ENCODE data around the gene RER1. TPM values are rescaled to one million over a fixed set of nuclear protein-coding genes. Genes with fewer than 3 reads are reported as not detected.

Gene RER1
- total RNA-seq, 1 donor, result 18.8 TPM

DNA sequence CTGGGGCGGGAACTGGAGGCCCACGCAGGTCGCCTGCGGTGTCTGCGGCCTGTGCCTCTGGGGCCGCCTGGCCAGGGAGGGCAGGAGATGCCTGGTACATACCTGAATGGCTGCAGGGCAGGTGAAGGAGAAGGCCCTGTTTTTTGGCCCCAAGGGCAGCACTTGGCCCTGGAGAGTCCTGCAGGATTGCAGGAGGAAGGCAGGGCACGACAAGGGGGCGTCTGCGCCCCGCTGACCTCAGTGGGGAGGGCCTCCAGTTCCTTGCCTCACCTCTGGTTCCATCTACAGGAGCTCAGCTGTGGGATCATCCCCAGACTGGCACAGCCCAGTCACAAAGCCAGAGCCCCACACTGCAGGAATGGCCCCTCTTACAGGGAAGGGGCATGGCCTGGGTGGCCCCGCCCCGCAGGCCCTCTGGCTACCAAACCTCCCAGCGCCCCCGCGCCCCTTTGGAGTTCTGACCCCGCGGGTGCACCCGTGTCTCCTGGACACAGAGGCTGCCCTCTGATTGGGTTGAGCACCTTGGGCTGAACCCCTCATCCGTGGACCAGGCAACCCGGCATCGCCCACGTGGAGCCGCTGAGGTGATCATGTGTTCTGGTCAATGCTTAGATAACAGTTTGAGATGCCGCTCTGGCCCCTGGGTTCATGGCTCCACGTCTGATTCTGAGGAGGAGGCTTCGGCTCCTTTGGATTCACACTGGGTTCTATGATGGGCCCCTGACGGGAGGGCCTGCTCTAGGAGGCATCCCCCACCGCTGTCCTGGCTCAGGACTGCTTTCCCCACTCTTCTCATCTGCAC is 22.1 kb downstream of the RER1 start:
- H3K4me3 ChIP-seq (ENCODE audit: low read length), result no peak overlapping the region
- H3K9me3 ChIP-seq (ENCODE audit: low read depth, low read length), result no peaks in the 10 kb centered on the region
- H3K4me1 ChIP-seq (ENCODE audit: insufficient read depth, low read length), result peaks cover 51% of the 10 kb centered on the region
- no peaks in the 10 kb centered on the region for H3K27me3 ChIP-seq (ENCODE audit: insufficient read depth, low read length)

DNA sequence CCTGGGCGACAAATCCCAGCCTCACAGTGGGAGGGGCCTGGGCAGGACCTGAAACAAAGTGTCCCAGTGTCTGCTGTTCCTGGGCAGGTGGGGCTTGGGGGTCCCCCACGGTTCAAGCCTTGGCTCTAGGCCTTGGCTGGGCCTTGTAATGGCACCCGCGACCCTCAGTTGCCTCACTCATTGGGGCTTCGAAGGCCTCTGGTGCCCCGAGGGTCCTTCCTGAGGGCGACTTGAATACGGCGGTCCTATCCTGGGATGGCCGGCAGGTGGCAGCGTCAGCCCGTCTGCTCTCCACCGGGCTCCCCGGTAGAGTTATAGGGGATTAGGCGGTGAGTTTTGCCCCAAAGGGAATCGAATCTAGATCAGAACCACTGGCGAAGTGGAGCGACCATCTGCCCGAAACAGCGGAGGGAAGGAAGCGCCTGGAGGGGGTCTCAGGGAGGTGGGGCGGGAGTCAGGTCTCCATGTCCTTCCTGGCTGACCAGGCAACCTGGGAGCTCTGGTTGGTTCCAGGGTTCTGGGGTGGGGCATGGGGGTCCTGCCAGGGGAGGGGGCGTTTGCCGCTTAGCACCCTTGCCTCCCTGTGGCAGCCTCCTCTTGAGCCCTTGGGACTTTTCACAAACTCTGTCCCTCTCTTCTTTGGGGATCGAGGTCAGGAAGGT is 22.8 kb downstream of the RER1 start:
- H3K9me3 ChIP-seq (ENCODE audit: low read depth, low read length), result no peaks in the 10 kb centered on the region

DNA sequence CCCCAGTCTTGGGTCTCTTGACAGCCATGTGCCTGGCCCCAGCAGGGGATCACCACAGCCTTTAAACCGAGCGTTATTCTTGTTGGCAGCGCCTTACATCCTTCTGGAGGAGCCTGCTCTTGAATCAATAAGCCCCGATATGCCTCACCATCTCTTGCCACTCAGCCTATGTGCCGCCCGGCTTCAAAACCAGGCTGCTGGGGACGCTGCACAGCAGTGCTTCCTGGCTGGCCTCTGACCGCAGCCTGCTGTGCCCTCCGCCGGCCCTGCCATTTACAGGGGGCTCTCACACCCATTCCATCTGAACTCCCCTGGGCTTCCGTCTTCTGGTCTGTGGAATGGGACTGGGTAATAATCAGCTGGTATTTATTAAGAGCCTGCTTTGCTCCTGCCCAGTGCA is 23.7 kb downstream of the RER1 start:
- H3K4me3 ChIP-seq (ENCODE audit: low read length), result no peak overlapping the region
- H3K4me1 ChIP-seq (ENCODE audit: insufficient read depth, low read length), result peaks cover 51% of the 10 kb centered on the region
- no peaks in the 10 kb centered on the region for H3K27me3 ChIP-seq (ENCODE audit: insufficient read depth, low read length)
- H3K9me3 ChIP-seq (ENCODE audit: low read depth, low read length), result no peaks in the 10 kb centered on the region

More for the DNA sequence above, 22.8 kb downstream of the RER1 start:
- Histone ChIP-seq H3K4me1 (ENCODE audit: insufficient read depth, low read length) (peaks cover 51% of the 10 kb centered on the region), H3K4me3 (ENCODE audit: low read length) (no peak overlapping the region), H3K27me3 (ENCODE audit: insufficient read depth, low read length) (no peaks in the 10 kb centered on the region)

DNA sequence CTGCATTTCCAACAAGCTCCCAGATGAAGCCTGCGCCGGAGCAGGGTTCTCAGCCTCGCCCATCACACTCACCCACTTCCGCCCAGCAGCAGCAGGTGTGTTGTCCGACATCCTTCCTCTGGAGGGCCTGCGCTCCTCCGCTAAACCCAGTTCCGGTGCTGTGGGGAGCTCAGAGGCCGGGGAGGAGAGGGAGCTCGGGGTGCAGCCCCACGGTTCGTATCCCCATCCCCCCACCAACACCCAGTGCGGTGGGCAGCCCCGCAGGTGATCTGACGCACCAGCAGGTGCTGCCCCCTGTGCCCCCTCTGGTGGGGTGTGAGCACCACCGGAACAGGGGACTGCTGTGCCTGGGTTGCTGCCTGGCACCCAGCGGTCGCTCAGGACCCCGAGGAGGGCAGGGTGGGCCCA is 24.2 kb downstream of the RER1 start:
- peak overlapping the region; percentile 26 for H3K4me3 ChIP-seq (ENCODE audit: low read length)
- no peaks in the 10 kb centered on the region for H3K27me3 ChIP-seq (ENCODE audit: insufficient read depth, low read length)
- peaks cover 51% of the 10 kb centered on the region for H3K4me1 ChIP-seq (ENCODE audit: insufficient read depth, low read length)
- no peaks in the 10 kb centered on the region for H3K9me3 ChIP-seq (ENCODE audit: low read depth, low read length)

DNA sequence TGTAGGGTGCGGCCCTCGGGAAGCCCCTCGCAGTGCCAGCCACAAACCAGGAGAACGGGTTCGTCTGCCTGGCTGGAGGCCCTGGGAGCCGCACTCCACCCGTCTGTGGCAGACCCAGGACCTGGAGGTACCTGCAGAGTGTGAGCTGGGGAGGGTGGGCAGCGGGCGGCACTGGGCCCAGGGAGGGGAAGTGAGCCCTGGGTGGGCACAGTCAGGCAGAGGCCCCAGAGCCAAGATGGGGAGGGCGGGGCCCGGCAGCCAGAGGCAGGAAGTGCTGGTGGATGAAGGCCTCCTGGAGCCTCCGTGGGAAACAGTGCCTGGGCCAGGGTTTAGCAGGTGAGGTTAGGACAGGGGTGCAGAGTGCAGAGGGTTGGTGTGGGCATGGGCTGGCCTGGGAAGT is 24.8 kb downstream of the RER1 start:
- peaks cover 51% of the 10 kb centered on the region for H3K4me1 ChIP-seq (ENCODE audit: insufficient read depth, low read length)
- H3K4me3 ChIP-seq (ENCODE audit: low read length), result peak overlapping the region; percentile 26
- H3K27me3 ChIP-seq (ENCODE audit: insufficient read depth, low read length), result no peaks in the 10 kb centered on the region
- no peaks in the 10 kb centered on the region for H3K9me3 ChIP-seq (ENCODE audit: low read depth, low read length)

DNA sequence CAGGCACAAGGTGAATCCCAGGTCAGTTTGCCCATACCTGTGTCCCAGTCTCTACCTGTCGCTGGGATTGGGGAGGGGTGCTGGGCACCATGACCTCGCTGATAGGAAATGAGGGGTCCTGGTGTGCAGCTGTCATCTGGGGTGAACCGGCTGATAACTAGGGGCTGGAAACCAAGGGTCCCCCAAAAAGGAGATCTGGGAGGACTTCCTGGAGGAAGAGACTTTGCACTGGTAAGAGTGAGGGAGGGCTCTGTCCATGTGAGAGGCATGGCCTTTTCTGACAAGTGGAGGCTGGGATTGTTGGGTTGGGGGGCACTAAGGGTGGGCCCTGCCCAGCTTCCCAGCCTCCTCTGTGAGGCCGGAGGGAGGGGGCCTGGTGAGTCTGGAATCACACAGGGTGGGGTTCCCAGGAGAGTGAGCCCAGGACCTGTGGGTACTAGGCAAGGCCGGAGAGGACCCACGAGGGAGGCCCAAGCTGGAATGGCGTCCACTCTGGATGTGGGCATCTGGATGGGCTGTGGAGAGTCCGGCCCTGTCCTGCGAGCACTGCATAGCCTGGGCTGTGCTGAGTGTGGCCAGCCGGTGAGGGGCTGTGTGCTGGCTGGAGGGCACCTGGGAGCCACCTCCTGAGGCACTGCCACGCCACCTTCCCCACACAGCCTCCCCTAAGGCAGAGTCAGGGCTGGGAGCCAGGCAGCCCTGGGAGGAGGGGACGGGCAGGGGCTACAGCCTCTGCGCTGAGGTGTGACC is 25.6 kb downstream of the RER1 start:
- Histone ChIP-seq H3K4me3 (ENCODE audit: low read length) (no peak overlapping the region), H3K27me3 (ENCODE audit: insufficient read depth, low read length) (no peaks in the 10 kb centered on the region), H3K9me3 (ENCODE audit: low read depth, low read length) (no peaks in the 10 kb centered on the region), H3K4me1 (ENCODE audit: insufficient read depth, low read length) (peaks cover 44% of the 10 kb centered on the region)

DNA sequence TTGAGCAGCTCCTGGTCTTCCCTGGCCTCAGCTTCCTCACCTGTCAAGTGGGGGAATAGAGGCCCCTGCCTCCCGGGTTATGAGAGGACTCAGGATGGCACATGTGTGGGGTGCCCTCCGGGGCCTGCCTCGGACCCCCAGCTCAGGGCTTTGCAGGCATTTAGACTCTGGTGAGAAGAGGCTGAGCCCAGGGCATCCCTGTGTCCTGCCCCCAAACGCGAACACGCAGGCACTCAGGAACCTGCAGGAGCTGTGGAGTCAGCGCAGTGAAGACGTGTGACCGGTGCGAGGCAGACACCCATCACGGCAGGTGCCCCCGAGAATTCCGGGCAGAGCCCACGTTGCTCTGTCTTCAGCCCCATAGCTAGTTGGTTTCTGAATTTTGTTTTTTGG is 26.2 kb downstream of the RER1 start:
- Histone ChIP-seq H3K4me1 (ENCODE audit: insufficient read depth, low read length) (peaks cover 43% of the 10 kb centered on the region), H3K9me3 (ENCODE audit: low read depth, low read length) (no peaks in the 10 kb centered on the region), H3K27me3 (ENCODE audit: insufficient read depth, low read length) (no peaks in the 10 kb centered on the region), H3K4me3 (ENCODE audit: low read length) (no peak overlapping the region)

DNA sequence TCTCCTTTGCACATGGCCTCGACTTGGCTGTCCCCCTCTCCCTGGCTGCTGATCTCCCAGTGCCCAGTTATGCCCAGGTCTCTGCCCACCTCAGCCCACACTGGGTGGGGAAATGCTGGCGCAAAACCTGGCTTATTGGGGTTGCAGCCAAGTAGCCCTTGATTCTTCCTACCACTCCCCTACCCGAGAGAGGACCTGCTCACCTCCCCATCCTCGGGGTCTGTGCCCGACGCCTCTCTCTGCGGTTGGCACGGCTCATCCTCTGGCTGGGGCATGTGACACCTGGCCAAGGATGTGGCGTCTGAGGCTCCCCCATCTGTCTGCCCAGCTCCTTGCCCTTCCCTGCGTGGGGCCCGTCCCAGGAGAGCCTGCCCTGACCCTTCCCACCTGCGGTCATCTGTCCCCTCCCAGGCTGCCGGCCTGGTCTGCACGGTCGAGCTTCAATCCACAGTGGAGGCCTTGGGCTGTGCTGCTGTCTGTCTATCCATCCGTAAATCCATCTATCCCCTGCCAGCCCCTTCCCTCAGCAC is 27.2 kb downstream of the RER1 start:
- H3K4me1 ChIP-seq (ENCODE audit: insufficient read depth, low read length), result peaks cover 32% of the 10 kb centered on the region
- no peak overlapping the region for H3K4me3 ChIP-seq (ENCODE audit: low read length)
- H3K27me3 ChIP-seq (ENCODE audit: insufficient read depth, low read length), result no peaks in the 10 kb centered on the region
- no peaks in the 10 kb centered on the region for H3K9me3 ChIP-seq (ENCODE audit: low read depth, low read length)

DNA sequence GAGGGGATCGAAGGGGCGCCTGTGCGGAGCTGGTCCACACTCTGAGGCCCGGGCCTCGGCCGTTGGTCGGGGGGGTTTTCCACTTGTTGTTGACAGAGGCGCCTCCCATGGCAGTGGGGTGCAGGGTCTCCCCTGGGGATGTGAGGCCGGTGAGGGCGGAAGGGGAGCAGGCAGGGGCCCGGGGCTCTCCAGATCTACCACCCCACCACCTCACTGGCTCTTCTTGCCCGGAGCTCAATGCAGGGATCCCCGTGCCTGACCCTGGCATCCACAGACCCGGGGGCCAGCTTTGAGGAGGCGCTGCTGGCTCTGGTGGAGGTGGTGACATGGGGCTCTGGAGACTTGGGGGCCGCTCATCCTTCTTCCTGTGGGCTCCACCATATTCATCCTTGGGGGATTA is 27.8 kb downstream of the RER1 start:
- no peaks in the 10 kb centered on the region for H3K27me3 ChIP-seq (ENCODE audit: insufficient read depth, low read length)
- no peak overlapping the region for H3K4me3 ChIP-seq (ENCODE audit: low read length)
- H3K9me3 ChIP-seq (ENCODE audit: low read depth, low read length), result no peaks in the 10 kb centered on the region
- peaks cover 27% of the 10 kb centered on the region for H3K4me1 ChIP-seq (ENCODE audit: insufficient read depth, low read length)

DNA sequence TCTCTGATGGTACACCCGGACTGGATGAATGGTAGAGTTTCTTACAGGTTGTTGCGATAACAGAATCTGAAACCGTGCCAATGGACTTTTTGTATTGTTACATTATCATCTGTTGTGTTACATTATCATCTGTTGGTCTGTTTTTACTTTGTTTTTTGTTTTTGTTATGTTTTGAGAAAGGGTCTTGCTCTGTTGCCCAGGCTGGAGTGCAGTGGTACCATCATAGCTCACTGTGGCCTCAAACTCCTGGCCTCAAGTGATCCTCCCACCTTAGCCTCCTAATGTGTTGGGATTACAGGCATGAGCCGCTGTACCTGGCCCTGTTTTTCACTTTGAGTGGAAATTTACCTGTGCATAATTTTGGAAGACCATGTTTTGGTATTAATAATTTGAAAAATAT is 30.9 kb downstream of the RER1 start:
- H3K9me3 ChIP-seq (ENCODE audit: low read depth, low read length), result no peaks in the 10 kb centered on the region
- H3K4me3 ChIP-seq (ENCODE audit: low read length), result no peak overlapping the region
- no peaks in the 10 kb centered on the region for H3K27me3 ChIP-seq (ENCODE audit: insufficient read depth, low read length)
- H3K4me1 ChIP-seq (ENCODE audit: insufficient read depth, low read length), result no peaks in the 10 kb centered on the region

DNA sequence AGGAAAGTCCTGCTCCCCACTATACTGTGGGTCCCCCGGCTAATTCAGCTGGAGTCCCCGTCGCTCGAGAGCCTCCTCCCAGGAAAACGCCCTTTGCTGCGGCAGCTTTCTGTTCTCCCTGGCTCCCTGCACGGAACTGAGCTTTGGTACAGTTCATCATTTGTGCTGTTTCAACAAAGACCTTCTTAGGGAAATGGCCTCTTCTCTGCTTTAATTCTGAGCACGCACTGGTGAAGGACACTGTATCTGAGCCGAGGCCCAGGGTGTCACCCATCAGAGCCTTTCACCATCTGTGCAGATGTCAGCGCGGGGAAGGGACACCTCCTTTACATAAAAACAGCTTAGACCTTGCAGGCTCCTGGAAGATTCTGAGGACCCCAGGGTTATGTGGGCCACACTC is 34.3 kb downstream of the RER1 start:
- Histone ChIP-seq H3K4me1 (ENCODE audit: insufficient read depth, low read length) (no peaks in the 10 kb centered on the region), H3K4me3 (ENCODE audit: low read length) (no peak overlapping the region), H3K9me3 (ENCODE audit: low read depth, low read length) (no peaks in the 10 kb centered on the region), H3K27me3 (ENCODE audit: insufficient read depth, low read length) (no peaks in the 10 kb centered on the region)

DNA sequence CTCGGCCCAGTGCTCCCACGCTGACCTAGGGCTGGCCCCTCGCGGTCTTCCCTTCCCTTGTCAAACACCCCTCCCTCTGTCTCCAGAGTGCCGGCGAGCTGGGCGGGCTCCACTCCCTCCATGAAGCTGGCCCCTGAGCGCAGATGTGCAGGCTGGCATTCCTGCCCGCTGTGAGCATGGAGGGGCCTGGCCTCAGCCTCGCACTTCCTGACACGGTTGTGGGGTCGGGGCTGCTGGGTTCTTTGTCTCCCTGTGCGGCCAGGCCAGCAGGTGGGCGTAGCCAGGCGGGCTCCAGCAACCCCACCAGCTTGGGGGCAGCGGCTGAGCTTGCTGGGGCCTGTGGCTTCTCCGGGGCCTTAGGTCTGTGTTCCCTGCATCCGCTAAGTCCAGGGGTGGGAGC is 34.9 kb downstream of the RER1 start:
- Histone ChIP-seq H3K4me1 (ENCODE audit: insufficient read depth, low read length) (no peaks in the 10 kb centered on the region), H3K9me3 (ENCODE audit: low read depth, low read length) (no peaks in the 10 kb centered on the region), H3K4me3 (ENCODE audit: low read length) (no peak overlapping the region), H3K27me3 (ENCODE audit: insufficient read depth, low read length) (no peaks in the 10 kb centered on the region)

DNA sequence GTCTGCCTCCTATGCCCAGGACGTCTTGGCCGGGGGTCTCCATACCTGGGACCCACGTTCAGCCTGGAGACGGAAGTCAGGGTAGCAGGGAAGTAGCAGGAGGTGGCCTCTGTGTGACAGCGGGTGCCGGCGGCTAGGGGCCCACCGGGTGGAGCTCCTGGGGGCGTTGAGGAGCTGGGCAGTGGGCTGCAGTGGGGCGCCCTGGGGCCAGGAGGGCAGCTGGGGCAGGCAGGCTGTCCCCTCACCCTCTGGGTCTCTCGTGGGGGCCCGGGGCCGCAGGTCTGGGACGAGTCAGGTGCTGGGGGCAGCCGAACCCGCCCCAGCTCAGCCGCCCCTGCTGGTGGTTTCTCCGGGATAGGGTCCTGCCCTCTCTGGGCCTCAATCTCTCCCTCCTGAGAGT is 35.4 kb downstream of the RER1 start:
- H3K9me3 ChIP-seq (ENCODE audit: low read depth, low read length), result no peaks in the 10 kb centered on the region
- H3K4me1 ChIP-seq (ENCODE audit: insufficient read depth, low read length), result no peaks in the 10 kb centered on the region
- H3K4me3 ChIP-seq (ENCODE audit: low read length), result no peak overlapping the region
- no peaks in the 10 kb centered on the region for H3K27me3 ChIP-seq (ENCODE audit: insufficient read depth, low read length)

DNA sequence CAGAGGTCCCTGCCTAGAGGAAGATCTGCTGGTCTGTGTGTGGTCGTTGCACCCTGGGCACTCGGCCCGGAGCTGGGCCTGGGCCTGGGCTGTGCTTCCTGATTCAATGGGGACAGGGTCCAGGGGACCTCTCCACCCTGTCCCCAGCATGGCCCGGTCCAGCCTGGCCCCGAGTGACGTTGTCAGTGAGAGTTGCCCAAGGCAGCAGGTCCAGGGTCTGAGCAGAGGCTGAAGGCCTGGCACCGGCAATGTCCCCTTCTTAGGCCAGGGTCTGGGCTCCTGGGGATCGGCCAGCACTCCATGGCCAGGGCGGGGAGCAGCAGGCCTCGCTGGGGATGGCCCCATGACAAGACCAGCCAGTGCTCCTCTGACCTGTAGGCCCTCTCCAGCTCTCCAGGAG is 36.3 kb downstream of the RER1 start:
- H3K4me1 ChIP-seq (ENCODE audit: insufficient read depth, low read length), result no peaks in the 10 kb centered on the region
- no peaks in the 10 kb centered on the region for H3K9me3 ChIP-seq (ENCODE audit: low read depth, low read length)
- H3K27me3 ChIP-seq (ENCODE audit: insufficient read depth, low read length), result no peaks in the 10 kb centered on the region
- no peak overlapping the region for H3K4me3 ChIP-seq (ENCODE audit: low read length)

DNA sequence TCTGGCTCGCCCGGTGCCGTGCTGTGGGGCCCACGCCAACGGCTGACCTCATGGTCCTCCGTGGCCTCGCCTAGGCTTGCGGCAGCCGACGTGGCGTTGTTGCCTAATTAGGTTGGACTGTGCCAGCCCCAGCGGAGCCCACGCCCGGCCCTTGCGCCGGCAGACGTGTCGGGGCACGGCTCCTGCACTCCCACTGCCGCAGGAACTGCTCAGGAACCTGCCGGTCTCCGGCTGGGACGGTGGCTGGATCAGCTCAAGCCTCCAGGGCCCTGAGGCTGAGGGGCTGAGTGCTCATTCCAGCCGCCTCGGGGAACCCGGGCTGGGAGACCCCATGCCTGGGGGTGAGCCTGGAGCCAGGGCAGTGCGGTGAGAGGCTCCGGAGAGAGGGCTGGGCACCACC is 36.8 kb downstream of the RER1 start:
- Histone ChIP-seq H3K27me3 (ENCODE audit: insufficient read depth, low read length) (no peaks in the 10 kb centered on the region), H3K4me3 (ENCODE audit: low read length) (no peak overlapping the region)

More for the DNA sequence above, 36.8 kb downstream of the RER1 start:
- H3K9me3 ChIP-seq (ENCODE audit: low read depth, low read length), result no peaks in the 10 kb centered on the region
- H3K4me1 ChIP-seq (ENCODE audit: insufficient read depth, low read length), result no peaks in the 10 kb centered on the region

Data from mononuclear cell (primary cell).